ENCODE results near the gene SPATA9. TPM values are rescaled to one million over a fixed set of nuclear protein-coding genes. Genes with fewer than 3 reads are reported as not detected.

SPATA9 gene
- total and polyA plus RNA-seq, 2 donors (not counting 3 experiments of a cell fraction or from before 2014, with no cell fraction given) = 0.07 TPM; not detected in 1

GRCh38 chr5:95649274-95649673, 33.5 kb downstream of the SPATA9 start:
- Histone ChIP-seq H4K20me1 (replicated peaks; ENCODE audit: control insufficient read depth, extremely low read depth, insufficient read depth, low read length) (no peaks in the 10 kb centered on the region), H3K27me3 (ENCODE audit: control insufficient read depth in 2 of 2, insufficient read depth in 2 of 2, low read length in 2 of 2) (no peaks in the 10 kb centered on the region), H3K9me1 (replicated peaks; ENCODE audit: control insufficient read depth, extremely low read depth, insufficient read depth, low read length) (no peaks in the 10 kb centered on the region), H3K36me3 (ENCODE audit: control insufficient read depth in 2 of 2, extremely low read depth in 1 of 2, insufficient read depth in 2 of 2, low read length in 2 of 2) (no peaks in the 10 kb centered on the region), H2AFZ (ENCODE audit: low read depth, low read length) (no peak overlapping the region), H3K9me3 (replicated peaks; ENCODE audit: control insufficient read depth, insufficient read depth, low read length) (no peaks in the 10 kb centered on the region), H3K9ac (replicated peaks; ENCODE audit: extremely low read depth, insufficient read depth, low read length) (no peak overlapping the region), H3K27ac (ENCODE audit: insufficient read depth, low read depth, low read length) (no peak overlapping the region), H3K4me3 (replicated peaks in 1 of 3; ENCODE audit: insufficient read depth in 1 of 3, low read depth in 1 of 3, low read length in 3 of 3) (no peak overlapping the region), H3K4me2 (ENCODE audit: insufficient read depth, low read length) (no peak overlapping the region), H3K79me2 (ENCODE audit: control insufficient read depth, insufficient read depth, low read length) (no peaks in the 10 kb centered on the region), H3K4me1 (ENCODE audit: control insufficient read depth, extremely low read depth, insufficient read depth, low read length) (peaks cover 9% of the 10 kb centered on the region)
- TF ChIP-seq MAX (IDR thresholded peaks at IDR 0.05; ENCODE audit: insufficient read depth, insufficient read length) = no peak
- no peak for TF ChIP-seq GATA2 (IDR thresholded peaks at IDR 0.05; ENCODE audit: insufficient read depth, insufficient read length, low read depth, low read length)
- TF ChIP-seq POLR2A (IDR thresholded peaks at IDR 0.05; ENCODE audit: low read depth, low read length) = no peak
- BruUV-seq (replicated peaks) = no TSS peak
- ChIA-PET CTCF (interaction anchor here (0.7 to 1.1 kb wide), 3 partner anchors 132 to 203 kb away, joined by 3 to 4 read pairs (median 3); no protein-coding TSS in a partner anchor), POLR2A (no interaction called here)
- intact Hi-C loops (cut with micrococcal nuclease) = loop anchor here (5.0 to 10.0 kb wide), 2 partner anchors 313 to 946 kb away; partner anchors contain the start of gene ELL2
- FAIRE-seq (no peak), DNase-seq (ENCODE audit: low read depth, low spot score) (no peak)
- dilution Hi-C loops (cut with MboI; ENCODE audit: extremely low pct_ligation_motif_present, low sequenced_read_pairs) = loop anchor here (25.0 kb wide), 1 partner anchor 188 kb away; no protein-coding TSS in a partner anchor

- Histone ChIP-seq H3K79me2 (ENCODE audit: control insufficient read depth, insufficient read depth, low read length) (no peaks in the 10 kb centered on the region), H4K20me1 (replicated peaks; ENCODE audit: control insufficient read depth, extremely low read depth, insufficient read depth, low read length) (no peaks in the 10 kb centered on the region), H3K9ac (replicated peaks; ENCODE audit: extremely low read depth, insufficient read depth, low read length) (no peak overlapping the region), H3K36me3 (ENCODE audit: control insufficient read depth in 2 of 2, extremely low read depth in 1 of 2, insufficient read depth in 2 of 2, low read length in 2 of 2) (no peaks in the 10 kb centered on the region), H3K27ac (ENCODE audit: insufficient read depth, low read depth, low read length) (no peak overlapping the region), H3K9me1 (replicated peaks; ENCODE audit: control insufficient read depth, extremely low read depth, insufficient read depth, low read length) (no peaks in the 10 kb centered on the region), H3K27me3 (ENCODE audit: control insufficient read depth in 2 of 2, insufficient read depth in 2 of 2, low read length in 2 of 2) (no peaks in the 10 kb centered on the region), H3K4me1 (ENCODE audit: control insufficient read depth, extremely low read depth, insufficient read depth, low read length) (peaks cover 9% of the 10 kb centered on the region), H3K9me3 (replicated peaks; ENCODE audit: control insufficient read depth, insufficient read depth, low read length) (no peaks in the 10 kb centered on the region), H2AFZ (ENCODE audit: low read depth, low read length) (no peak overlapping the region), H3K4me2 (ENCODE audit: insufficient read depth, low read length) (no peak overlapping the region), H3K4me3 (replicated peaks in 1 of 3; ENCODE audit: insufficient read depth in 1 of 3, low read depth in 1 of 3, low read length in 3 of 3) (no peak overlapping the region)
- CTCF ChIA-PET = interaction anchor here (0.7 to 2.7 kb wide), 6 partner anchors 16 to 209 kb away, joined by 3 to 15 read pairs (median 6); partner anchors contain the start of gene GLRX
- intact Hi-C loops (cut with micrococcal nuclease) = loop anchor here (5.0 to 10.0 kb wide), 2 partner anchors 314 to 947 kb away; partner anchors contain the start of gene ELL2
- POLR2A ChIA-PET = interaction anchor here (1.8 kb wide), 1 partner anchor 83 kb away, joined by 6 read pairs; the partner anchor contains the start of gene RHOBTB3
- dilution Hi-C loops (cut with MboI; ENCODE audit: extremely low pct_ligation_motif_present, low sequenced_read_pairs) = loop anchor here (25.0 kb wide), 1 partner anchor 189 kb away; no protein-coding TSS in a partner anchor
- BruUV-seq (replicated peaks) = no TSS peak
- TF ChIP-seq POLR2A (IDR thresholded peaks at IDR 0.05; ENCODE audit: low read depth, low read length) (no peak), MYC (IDR thresholded peaks at IDR 0.05; ENCODE audit: low read depth, low read length) (no peak), GATA2 (IDR thresholded peaks at IDR 0.05; ENCODE audit: insufficient read depth, insufficient read length, low read depth, low read length) (no peak), FOS (IDR thresholded peaks at IDR 0.05; ENCODE audit: borderline replicate concordance, insufficient read depth, low read length) (no peak), MAX (IDR thresholded peaks at IDR 0.05; ENCODE audit: insufficient read depth, insufficient read length) (no peak), CTCF (IDR thresholded peaks at IDR 0.05; ENCODE audit: extremely low read depth in 1 of 2, insufficient read depth in 1 of 2, low read depth in 1 of 2, low read length in 2 of 2) (no peak), EZH2 (IDR thresholded peaks at IDR 0.05; ENCODE audit: borderline replicate concordance, low read depth, low read length, severe bottlenecking) (no peak), POLR2AphosphoS5 (IDR thresholded peaks at IDR 0.05; ENCODE audit: insufficient read depth, low read depth, low read length) (no peak), JUN (IDR thresholded peaks at IDR 0.05; ENCODE audit: borderline replicate concordance, insufficient read depth, insufficient read length, low read depth) (no peak)
- DNase-seq (ENCODE audit: low read depth, low spot score) = no peak
- FAIRE-seq = no peak
These were observed 34.6 kb downstream of the SPATA9 start for GRCh38 chr5:95647886-95648860.
